ENCODE measurements around the gene CACNB4. TPM values are rescaled to one million over a fixed set of nuclear protein-coding genes. Genes with fewer than 3 reads are reported as not detected.
A peak's percentile ranks its signal among the peaks of the same experiment; 100 is the strongest.

CACNB4 gene
- polyA plus RNA-seq, 2 of the 4 experiments (the other 2 are of a cell fraction), result 0.25 to 0.53 TPM

GRCh38 chr2:151904021-151904420 lies 194.8 kb downstream of the CACNB4 start:
- FAIRE-seq (no peak), DNase-seq (ENCODE audit: low read depth in 1 of 2, low spot score in 1 of 2) (no peak), ATAC-seq (no peak)
- 78% methylated on average over 4 of the region's 4 CpGs for WGBS (ENCODE audit: missing lambda C conversion rate)
- TF ChIP-seq ZSCAN20 (CRISPR knock-in tag; IDR thresholded peaks at IDR 0.05) (no peak), RARB (CRISPR knock-in tag; IDR thresholded peaks at IDR 0.05) (no peak), JUNB (IDR thresholded peaks at IDR 0.05) (no peak), TP53 (CRISPR knock-in tag; IDR thresholded peaks at IDR 0.05) (no peak), ESRRA (IDR thresholded peaks at IDR 0.05; ENCODE audit: borderline replicate concordance, low read length) (no peak), ATOH8 (CRISPR knock-in tag; IDR thresholded peaks at IDR 0.05; ENCODE audit: low read depth) (no peak), PBX3 (IDR thresholded peaks at IDR 0.05) (no peak), NR3C1 (IDR thresholded peaks at IDR 0.05) (no peak), RNF2 (IDR thresholded peaks at IDR 0.05; ENCODE audit: borderline replicate concordance, low read depth) (no peak), ZFP36 (IDR thresholded peaks at IDR 0.05; ENCODE audit: borderline replicate concordance, partially characterized antibody) (no peak)
- H3K9me3 ChIP-seq, result no peaks in the 10 kb centered on the region
- H3K27ac ChIP-seq, result no peak overlapping the region
- H3K4me1 ChIP-seq, result peaks cover 6% of the 10 kb centered on the region; the same call in 1 of the 3 replicates
- no peak overlapping the region for H3K4me3 ChIP-seq
- CTCF ChIA-PET, result interaction anchor here (0.6 to 1.3 kb wide), 2 partner anchors 95 to 154 kb away, joined by 3 to 7 read pairs; no protein-coding TSS in a partner anchor
- no peak overlapping the region for H3K4me2 ChIP-seq
- POLR2A ChIA-PET, result no interaction called here

- DNase-seq (ENCODE audit: low read depth in 1 of 2, low spot score in 1 of 2), result no peak
- POLR2A ChIA-PET, result no interaction called here
- Histone ChIP-seq H3K9me3 (no peaks in the 10 kb centered on the region), H3K27ac (no peak overlapping the region), H3K4me3 (no peak overlapping the region), H3K4me1 (peaks cover 6% of the 10 kb centered on the region; the same call in 1 of the 3 replicates), H3K4me2 (no peak overlapping the region)
- TF ChIP-seq BCL3 (IDR thresholded peaks at IDR 0.05) (no peak), TP53 (CRISPR knock-in tag; IDR thresholded peaks at IDR 0.05) (no peak), NR3C1 (IDR thresholded peaks at IDR 0.05) (no peak), KDM5A (IDR thresholded peaks at IDR 0.05) (no peak), ELK1 (IDR thresholded peaks at IDR 0.05; ENCODE audit: low read depth, low read length) (no peak), MAFK (IDR thresholded peaks at IDR 0.05; ENCODE audit: partially characterized antibody) (no peak), CHD4 (IDR thresholded peaks at IDR 0.05; ENCODE audit: borderline replicate concordance) (no peak), HEYL (CRISPR knock-in tag; IDR thresholded peaks at IDR 0.05) (no peak), E2F6 (IDR thresholded peaks at IDR 0.05; ENCODE audit: borderline replicate concordance, low read depth) (no peak), SREBF2 (IDR thresholded peaks at IDR 0.05) (no peak)
- CTCF ChIA-PET, result interaction anchor here (1.1 kb wide), 1 partner anchor 122 kb away, joined by 3 read pairs; no protein-coding TSS in a partner anchor
- 35% methylated on average over 3 of the region's 3 CpGs for WGBS (ENCODE audit: missing lambda C conversion rate)
- no peak for ATAC-seq
- FAIRE-seq, result no peak
Measured at GRCh38 chr2:151902829-151903228, 196.0 kb downstream of the CACNB4 start.

- no peak for TF ChIP-seq USF2 (IDR thresholded peaks at IDR 0.05)
- TF ChIP-seq TFCP2L1 (CRISPR knock-in tag; IDR thresholded peaks at IDR 0.05), result no peak
- TF ChIP-seq E2F6 (IDR thresholded peaks at IDR 0.05; ENCODE audit: borderline replicate concordance, low read depth), result no peak
- no peak for TF ChIP-seq ZNF302 (CRISPR knock-in tag; IDR thresholded peaks at IDR 0.05)
- no peak for TF ChIP-seq POLR2AphosphoS2 (conservative IDR thresholded peaks at IDR 0.05; ENCODE audit: low read length)
- no peak for TF ChIP-seq RCOR1 (IDR thresholded peaks at IDR 0.05; ENCODE audit: low read depth, low read length)
- TF ChIP-seq NFE2L2 (conservative IDR thresholded peaks at IDR 0.05; ENCODE audit: low read length), result no peak
- no peak for TF ChIP-seq CHD4 (IDR thresholded peaks at IDR 0.05; ENCODE audit: borderline replicate concordance)
- no peak for TF ChIP-seq RARB (CRISPR knock-in tag; IDR thresholded peaks at IDR 0.05)
- TF ChIP-seq MYC (IDR thresholded peaks at IDR 0.05; ENCODE audit: borderline replicate concordance, low read length), result no peak
- TF ChIP-seq JUNB (IDR thresholded peaks at IDR 0.05), result no peak
- TF ChIP-seq FOSL2 (IDR thresholded peaks at IDR 0.05), result no peak
- no peak for TF ChIP-seq FOSL2 (CRISPR knock-in tag; IDR thresholded peaks at IDR 0.05)
- DNase-seq (ENCODE audit: low read depth in 1 of 2, low spot score in 1 of 2), result peak in 1 of 2 experiments; percentile 6
- Histone ChIP-seq H3K27ac (no peak overlapping the region), H3K4me2 (peak overlapping the region; percentile 11; the same call in 1 of the 3 replicates), H3K9me3 (peaks cover 6% of the 10 kb centered on the region; the same call in 2 of the 3 replicates), H3K4me3 (no peak overlapping the region), H3K4me1 (peaks cover 6% of the 10 kb centered on the region; the same call in 1 of the 3 replicates)
- 25% methylated on average over 6 of the region's 6 CpGs for WGBS (ENCODE audit: missing lambda C conversion rate)
- CTCF ChIA-PET, result interaction anchor here (0.6 kb wide), 1 partner anchor 54 kb away, joined by 3 read pairs; no protein-coding TSS in a partner anchor
- POLR2A ChIA-PET, result no interaction called here
- ATAC-seq, result no peak
- FAIRE-seq, result no peak
Measured at GRCh38 chr2:151900331-151900730, 198.5 kb downstream of the CACNB4 start.
